Thoracic aorta (tissue), 2 donors: Measurements from ENCODE around the gene OSTF1. TPM values are rescaled to one million over a fixed set of nuclear protein-coding genes. Genes with fewer than 3 reads are reported as not detected.

Experiments used
- ATAC-seq: fragments of 150-250 bp; one replicate; pipeline ENCODE4 v1.8.0; 2017; ENCODE audit warnings: low read depth; ENCODE audit not compliant: insufficient number of reproducible peaks, low FRiP score
- DNase-seq: peaks from one replicate; pipeline ENCODE4 v3.0.0-alpha.2; 2020; ENCODE audit warnings: low spot score
- H3K27ac ChIP-seq, 2 donors: fragments of 200-600 bp; sonication (generic); 1 replicate in 1 of 2; 2 replicates in 1 of 2; pipeline ENCODE4 v1.5.1; 2016; ENCODE audit warnings: mild to moderate bottlenecking in 2 of 2, moderate library complexity in 2 of 2
- H3K27me3 ChIP-seq: fragments of 200-600 bp; sonication (generic); replicated peaks from 2 replicates; pipeline ENCODE4 v1.6.0; 2016; ENCODE audit warnings: mild to moderate bottlenecking; ENCODE audit not compliant: insufficient read depth
- H3K36me3 ChIP-seq: fragments of 200-600 bp; sonication (generic); one replicate; pipeline ENCODE4 v1.5.1; 2016
- H3K4me1 ChIP-seq, 2 donors: fragments of 200-600 bp; sonication (generic); 1 replicate in 1 of 2; 2 replicates in 1 of 2; pipeline versions ENCODE4 v1.5.1 to v1.6.0; 2016; ENCODE audit warnings: low read depth in 2 of 2, mild to moderate bottlenecking in 1 of 2; ENCODE audit not compliant: control insufficient read depth in 1 of 2
- H3K4me3 ChIP-seq: fragments of 200-600 bp; sonication (generic); 2 replicates; pipeline ENCODE4 v1.5.1; 2016; ENCODE audit warnings: mild to moderate bottlenecking
- H3K9me3 ChIP-seq: fragments of 200-600 bp; sonication (generic); 2 replicates; pipeline ENCODE4 v1.5.1; 2016
- total RNA-seq, 2 donors: library from RNA; depleted of rRNA; stranded (reverse); fragments of >200 nt; gene quantifications; one replicate each; pipeline versions ENCODE4 v1.1.0 to v1.2.3, GENCODE V29; 2016
- TF ChIP-seq, protein P1 (sequence below): fragments of 200-600 bp; sonication (generic); IDR thresholded peaks from one replicate; pipeline ENCODE4 v1.5.1; 2019; ENCODE audit warnings: antibody characterized with exemption

Gene OSTF1
- total RNA-seq, 2 donors from 2014 or later, result 16.8 to 33.9 TPM

DNA sequence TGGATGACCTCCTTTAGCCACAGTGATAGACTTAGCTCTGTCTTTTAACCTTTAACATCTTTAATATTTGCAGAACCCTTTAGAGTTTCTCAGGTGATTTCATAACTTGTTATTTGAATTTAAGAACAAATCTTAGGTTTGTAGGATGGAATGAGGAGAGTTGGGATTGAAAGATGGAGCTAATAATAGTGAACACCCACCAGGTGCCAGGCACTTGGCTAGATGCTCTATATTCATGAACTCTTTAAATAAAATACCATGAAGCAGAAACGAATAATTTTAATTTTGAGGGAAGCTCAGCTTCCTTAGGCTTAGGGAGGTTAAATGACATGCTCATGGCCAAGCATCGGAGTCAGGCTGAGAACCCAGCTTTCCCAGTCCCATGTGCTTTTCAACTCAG is 40.8 kb upstream of the OSTF1 start:
- H3K36me3 ChIP-seq, result no peaks in the 10 kb centered on the region
- H3K27me3 ChIP-seq, result no peaks in the 10 kb centered on the region
- no peak overlapping the region for H3K4me3 ChIP-seq
- no peak overlapping the region for H3K27ac ChIP-seq
- no peaks in the 10 kb centered on the region for H3K9me3 ChIP-seq
- DNase-seq (no peak), ATAC-seq (no peak)
- no peaks in the 10 kb centered on the region for H3K4me1 ChIP-seq
- TF ChIP-seq, protein P1, sequence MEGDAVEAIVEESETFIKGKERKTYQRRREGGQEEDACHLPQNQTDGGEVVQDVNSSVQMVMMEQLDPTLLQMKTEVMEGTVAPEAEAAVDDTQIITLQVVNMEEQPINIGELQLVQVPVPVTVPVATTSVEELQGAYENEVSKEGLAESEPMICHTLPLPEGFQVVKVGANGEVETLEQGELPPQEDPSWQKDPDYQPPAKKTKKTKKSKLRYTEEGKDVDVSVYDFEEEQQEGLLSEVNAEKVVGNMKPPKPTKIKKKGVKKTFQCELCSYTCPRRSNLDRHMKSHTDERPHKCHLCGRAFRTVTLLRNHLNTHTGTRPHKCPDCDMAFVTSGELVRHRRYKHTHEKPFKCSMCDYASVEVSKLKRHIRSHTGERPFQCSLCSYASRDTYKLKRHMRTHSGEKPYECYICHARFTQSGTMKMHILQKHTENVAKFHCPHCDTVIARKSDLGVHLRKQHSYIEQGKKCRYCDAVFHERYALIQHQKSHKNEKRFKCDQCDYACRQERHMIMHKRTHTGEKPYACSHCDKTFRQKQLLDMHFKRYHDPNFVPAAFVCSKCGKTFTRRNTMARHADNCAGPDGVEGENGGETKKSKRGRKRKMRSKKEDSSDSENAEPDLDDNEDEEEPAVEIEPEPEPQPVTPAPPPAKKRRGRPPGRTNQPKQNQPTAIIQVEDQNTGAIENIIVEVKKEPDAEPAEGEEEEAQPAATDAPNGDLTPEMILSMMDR, result no peak

DNA sequence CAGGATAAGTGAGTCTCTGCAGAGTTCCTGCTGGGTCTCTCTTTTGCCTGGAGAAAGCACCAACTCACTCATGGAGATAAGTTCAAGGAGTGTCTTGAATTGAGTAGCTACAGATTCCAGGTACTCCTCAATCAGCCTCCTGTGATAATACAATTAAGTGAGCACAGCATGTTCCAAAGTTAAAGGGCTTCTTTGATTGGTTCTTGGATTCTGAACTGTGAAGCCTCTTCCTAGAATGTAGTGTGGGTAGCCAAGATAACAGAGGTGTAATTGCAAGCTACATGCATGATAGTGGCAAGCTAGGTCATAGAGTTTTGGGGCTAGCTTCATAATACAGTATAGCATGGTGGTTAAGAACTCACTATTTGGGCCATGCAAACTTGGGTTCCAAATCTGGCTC is 37.0 kb upstream of the OSTF1 start:
- no peak overlapping the region for H3K4me3 ChIP-seq
- no peaks in the 10 kb centered on the region for H3K9me3 ChIP-seq
- ATAC-seq, result no peak
- H3K27me3 ChIP-seq, result no peaks in the 10 kb centered on the region
- DNase-seq, result no peak
- no peaks in the 10 kb centered on the region for H3K4me1 ChIP-seq
- H3K27ac ChIP-seq, result no peak overlapping the region
- TF ChIP-seq, protein P1, result no peak
- no peaks in the 10 kb centered on the region for H3K36me3 ChIP-seq

DNA sequence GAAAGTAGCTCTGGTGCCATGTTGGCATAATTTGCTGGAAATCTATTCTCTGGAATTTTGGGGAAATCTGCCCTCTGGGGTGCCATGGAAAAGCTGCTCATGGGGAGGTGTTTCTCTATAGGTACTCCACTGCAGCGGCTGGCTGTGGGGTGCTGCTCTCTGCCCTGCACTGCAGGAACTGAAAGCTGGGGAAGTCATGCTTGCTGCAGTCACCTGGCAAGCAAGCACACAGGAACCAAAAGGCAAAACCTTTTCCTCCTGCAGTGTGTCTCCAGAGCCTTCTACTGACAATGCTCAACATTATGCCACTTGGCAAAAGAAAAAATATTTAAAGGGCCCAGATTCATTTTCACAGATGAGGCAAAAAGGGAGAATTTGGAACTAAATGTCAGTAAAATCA is 34.4 kb upstream of the OSTF1 start:
- ATAC-seq (no peak), DNase-seq (no peak)
- H3K27ac ChIP-seq, result no peak overlapping the region
- H3K36me3 ChIP-seq, result no peaks in the 10 kb centered on the region
- H3K9me3 ChIP-seq, result no peaks in the 10 kb centered on the region
- no peak overlapping the region for H3K4me3 ChIP-seq
- no peaks in the 10 kb centered on the region for H3K4me1 ChIP-seq
- TF ChIP-seq, protein P1, result no peak
- H3K27me3 ChIP-seq, result no peaks in the 10 kb centered on the region

DNA sequence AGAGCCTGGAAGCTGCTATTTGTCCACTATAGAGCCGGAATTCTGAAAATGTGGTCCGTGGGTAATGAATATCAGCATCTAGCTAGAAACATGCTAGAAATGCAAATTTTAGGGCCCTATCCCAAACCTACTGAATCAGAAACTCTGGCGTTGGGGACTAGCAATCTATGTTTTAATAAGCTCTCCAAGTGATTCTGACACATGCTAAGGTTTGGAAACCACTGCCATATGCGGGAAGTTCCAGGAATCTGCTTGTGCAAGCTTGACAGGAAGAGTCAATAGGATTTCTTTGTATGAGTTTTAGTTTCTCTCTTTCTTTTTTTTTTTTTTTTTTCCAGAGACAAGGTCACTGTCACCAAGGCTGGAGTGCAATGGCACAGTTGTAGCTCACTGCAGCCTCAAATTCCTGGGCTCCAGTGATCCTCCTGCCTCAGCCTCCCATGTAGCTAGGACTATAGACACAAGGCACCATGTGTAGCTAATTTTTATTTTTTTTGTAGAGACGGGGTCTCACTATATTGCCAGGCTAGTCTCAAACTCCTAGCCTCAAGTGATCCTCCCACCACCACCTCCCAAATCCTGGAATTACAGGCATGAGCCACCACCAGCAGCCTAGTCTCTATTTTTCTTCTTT is 33.8 kb upstream of the OSTF1 start:
- Histone ChIP-seq H3K4me1 (no peaks in the 10 kb centered on the region), H3K4me3 (no peak overlapping the region), H3K27ac (no peak overlapping the region), H3K36me3 (no peaks in the 10 kb centered on the region), H3K27me3 (no peaks in the 10 kb centered on the region), H3K9me3 (no peaks in the 10 kb centered on the region)
- ATAC-seq, result no peak
- no peak for DNase-seq
- TF ChIP-seq, protein P1, result no peak

DNA sequence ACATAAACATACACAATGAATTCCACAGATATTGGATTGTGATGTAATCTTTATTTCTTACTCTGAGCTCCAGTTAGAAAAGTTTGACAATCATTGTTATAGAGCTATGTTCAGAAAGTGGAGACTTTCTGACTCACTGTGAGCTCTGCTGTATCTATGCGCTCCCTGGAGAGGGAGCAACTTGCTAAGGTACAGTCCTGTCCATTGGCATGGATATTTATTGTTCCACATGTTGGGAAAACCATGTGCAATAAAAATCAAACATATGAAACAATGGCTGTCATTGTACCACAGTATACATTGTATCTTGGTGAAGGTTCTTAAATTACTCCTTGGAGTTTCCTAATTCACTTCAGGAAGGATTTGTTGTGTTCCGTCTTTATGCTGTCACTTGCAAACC is 27.1 kb upstream of the OSTF1 start:
- Histone ChIP-seq H3K27me3 (no peaks in the 10 kb centered on the region), H3K27ac (no peak overlapping the region), H3K4me3 (no peak overlapping the region), H3K4me1 (peaks cover 7 to 8% of the 10 kb centered on the region in 2 donors), H3K9me3 (no peaks in the 10 kb centered on the region), H3K36me3 (peaks cover 4% of the 10 kb centered on the region)
- ATAC-seq (no peak), DNase-seq (no peak)
- TF ChIP-seq, protein P1, result no peak
